Karpas-422 (cell line): ENCODE data around the gene ESF1. TPM values are rescaled to one million over a fixed set of nuclear protein-coding genes. Genes with fewer than 3 reads are reported as not detected.
"Not testable (repeated sequence)": the region's sequence is repeated elsewhere in the genome, so short reads cannot be mapped to it uniquely, and the experiment has no call there.

ENCODE experiments used
- DNase-seq: peaks from one replicate; pipeline ENCODE4 v3.0.0-alpha.2; 2015
- H2AFZ ChIP-seq: fragments of 200-600 bp; sonication (generic); 2 replicates; pipeline ENCODE4 v1.6.1; 2014; ENCODE audit warnings: antibody characterized with exemption, low read length, mixed read lengths
- H3K27ac ChIP-seq: fragments of 200-600 bp; sonication (generic); 2 replicates; pipeline ENCODE4 v1.5.1; 2014; ENCODE audit warnings: mild to moderate bottlenecking, low read length, moderate library complexity
- H3K27me3 ChIP-seq: fragments of 200-600 bp; sonication (generic); 2 replicates; pipeline ENCODE4 v1.6.1; 2014; ENCODE audit warnings: low read length, mixed read lengths
- H3K36me3 ChIP-seq: fragments of 200-600 bp; sonication (generic); 2 replicates; pipeline ENCODE4 v1.6.1; 2014; ENCODE audit warnings: low read length, mixed read lengths; ENCODE audit not compliant: insufficient read depth
- H3K4me1 ChIP-seq: fragments of 200-600 bp; sonication (generic); 2 replicates; pipeline ENCODE4 v1.6.1; 2014; ENCODE audit warnings: mild to moderate bottlenecking, low read length, mixed read lengths
- H3K4me2 ChIP-seq: fragments of 200-600 bp; sonication (generic); 2 replicates; pipeline ENCODE4 v1.6.1; 2014; ENCODE audit warnings: low read length, low read depth, mild to moderate bottlenecking; ENCODE audit not compliant: poor library complexity, severe bottlenecking
- H3K4me3 ChIP-seq: fragments of 200-600 bp; sonication (generic); 2 replicates; pipeline ENCODE4 v1.5.1; 2014; ENCODE audit warnings: mild to moderate bottlenecking, antibody characterized with exemption, low read length, mixed read lengths
- H3K79me2 ChIP-seq: fragments of 200-600 bp; sonication (generic); 2 replicates; pipeline ENCODE4 v1.6.1; 2014; ENCODE audit warnings: mild to moderate bottlenecking, low read length, mixed read lengths
- H3K9ac ChIP-seq: fragments of 200-600 bp; sonication (generic); 2 replicates; pipeline ENCODE4 v1.6.0; 2014; ENCODE audit warnings: low read length
- H3K9me2 ChIP-seq: fragments of 200-600 bp; sonication (generic), shearing (Covaris generic); replicated peaks from 2 replicates; pipeline ENCODE4 v1.6.0; 2014; ENCODE audit warnings: mild to moderate bottlenecking, low read length, moderate library complexity; ENCODE audit not compliant: insufficient read depth
- H3K9me3 ChIP-seq: fragments of 300-700, 200-600 bp; sonication (generic); 2 replicates; pipeline ENCODE4 v1.6.1; 2014; ENCODE audit warnings: low read length, mixed read lengths
- H4K20me1 ChIP-seq: fragments of 200-600 bp; sonication (generic); 2 replicates; pipeline ENCODE4 v1.6.1; 2014; ENCODE audit warnings: mild to moderate bottlenecking, antibody characterized with exemption, low read length, low read depth; ENCODE audit not compliant: insufficient read depth
- total RNA-seq: library from RNA; depleted of rRNA; stranded (reverse); fragments of >200 nt; shearing (Covaris generic); gene quantifications from 2 replicates; pipeline ENCODE4 v1.2.3, GENCODE V29; 2014; ENCODE audit warnings: low replicate concordance

The ESF1 gene
- total RNA-seq, 1 experiment from 2014 or later: 12.2 TPM

GRCh38 chr20:13765299-13765698 lies 19.4 kb downstream of the ESF1 start:
- Histone ChIP-seq H3K9ac (no peak overlapping the region), H3K36me3 (peaks cover 84% of the 10 kb centered on the region), H3K79me2 (peaks cover 47% of the 10 kb centered on the region), H3K4me1 (no peaks in the 10 kb centered on the region), H3K27ac (no peak overlapping the region), H3K27me3 (no peaks in the 10 kb centered on the region), H4K20me1 (no peaks in the 10 kb centered on the region), H2AFZ (no peak overlapping the region), H3K4me3 (no peak overlapping the region), H3K4me2 (no peak overlapping the region), H3K9me3 (peaks cover 3% of the 10 kb centered on the region; the same call in 1 of the 2 replicates), H3K9me2 (no peaks in the 10 kb centered on the region)
- peak; percentile 17 for DNase-seq

- not testable (repeated sequence) for H3K27ac ChIP-seq, H3K4me3 ChIP-seq, H3K9ac ChIP-seq, DNase-seq, H3K27me3 ChIP-seq, H3K4me2 ChIP-seq, H2AFZ ChIP-seq, H3K9me2 ChIP-seq, H3K4me1 ChIP-seq, H3K9me3 ChIP-seq, H4K20me1 ChIP-seq
- peaks cover 76% of the 10 kb centered on the region for H3K36me3 ChIP-seq
- H3K79me2 ChIP-seq: peaks cover 47% of the 10 kb centered on the region
Observed at GRCh38 chr20:13760451-13760946, 24.2 kb downstream of the ESF1 start.

GRCh38 chr20:13758884-13759283 lies 25.8 kb downstream of the ESF1 start:
- Histone ChIP-seq H3K27me3 (no peaks in the 10 kb centered on the region), H3K36me3 (peaks cover 71% of the 10 kb centered on the region), H3K9me2 (no peaks in the 10 kb centered on the region), H3K9ac (no peak overlapping the region), H2AFZ (no peak overlapping the region), H3K79me2 (peaks cover 32% of the 10 kb centered on the region), H3K27ac (no peak overlapping the region), H3K4me1 (peaks cover 5% of the 10 kb centered on the region; the same call in 1 of the 2 replicates), H3K4me2 (no peak overlapping the region), H3K9me3 (no peaks in the 10 kb centered on the region), H4K20me1 (no peaks in the 10 kb centered on the region), H3K4me3 (no peak overlapping the region)
- no peak for DNase-seq

- no peak for DNase-seq
- Histone ChIP-seq H3K36me3 (peaks cover 55% of the 10 kb centered on the region), H3K9me3 (no peaks in the 10 kb centered on the region), H3K4me1 (peaks cover 5% of the 10 kb centered on the region; the same call in 1 of the 2 replicates), H3K9ac (no peak overlapping the region), H2AFZ (no peak overlapping the region), H3K27me3 (no peaks in the 10 kb centered on the region), H3K79me2 (peaks cover 17% of the 10 kb centered on the region), H4K20me1 (no peaks in the 10 kb centered on the region), H3K9me2 (no peaks in the 10 kb centered on the region), H3K4me3 (no peak overlapping the region), H3K27ac (no peak overlapping the region), H3K4me2 (no peak overlapping the region)
Observed at GRCh38 chr20:13756551-13756950, 28.2 kb downstream of the ESF1 start.

- Histone ChIP-seq H3K27ac (no peak overlapping the region), H3K4me2 (no peak overlapping the region), H3K27me3 (no peaks in the 10 kb centered on the region), H2AFZ (no peak overlapping the region), H3K9me2 (no peaks in the 10 kb centered on the region), H3K4me3 (no peak overlapping the region), H3K79me2 (peaks cover 16% of the 10 kb centered on the region), H3K9me3 (no peaks in the 10 kb centered on the region), H3K36me3 (peaks cover 53% of the 10 kb centered on the region), H4K20me1 (no peaks in the 10 kb centered on the region), H3K9ac (no peak overlapping the region), H3K4me1 (peaks cover 5% of the 10 kb centered on the region; the same call in 1 of the 2 replicates)
- DNase-seq: no peak
Observed at GRCh38 chr20:13755809-13756208, 28.9 kb downstream of the ESF1 start.

GRCh38 chr20:13753436-13754036 lies 31.2 kb downstream of the ESF1 start:
- H3K9me2 ChIP-seq: no peaks in the 10 kb centered on the region
- no peaks in the 10 kb centered on the region for H3K9me3 ChIP-seq
- H3K79me2 ChIP-seq: peaks cover 15% of the 10 kb centered on the region
- no peak overlapping the region for H3K9ac ChIP-seq
- H3K4me3 ChIP-seq: no peak overlapping the region
- H3K27me3 ChIP-seq: no peaks in the 10 kb centered on the region
- no peak overlapping the region for H2AFZ ChIP-seq
- no peak for DNase-seq
- H3K4me2 ChIP-seq: no peak overlapping the region
- H3K27ac ChIP-seq: no peak overlapping the region
- peaks cover 5% of the 10 kb centered on the region; the same call in 1 of the 2 replicates for H3K4me1 ChIP-seq
- H4K20me1 ChIP-seq: no peaks in the 10 kb centered on the region
- peaks cover 41% of the 10 kb centered on the region for H3K36me3 ChIP-seq

GRCh38 chr20:13749811-13750210 lies 34.9 kb downstream of the ESF1 start:
- no peak overlapping the region for H3K4me2 ChIP-seq
- H3K36me3 ChIP-seq: peaks cover 23% of the 10 kb centered on the region; the same call in 1 of the 2 replicates
- no peaks in the 10 kb centered on the region for H3K9me2 ChIP-seq
- H3K9me3 ChIP-seq: no peaks in the 10 kb centered on the region
- DNase-seq: no peak
- H3K27me3 ChIP-seq: no peaks in the 10 kb centered on the region
- no peak overlapping the region for H3K9ac ChIP-seq
- peaks cover 17% of the 10 kb centered on the region for H3K79me2 ChIP-seq
- no peaks in the 10 kb centered on the region for H3K4me1 ChIP-seq
- no peak overlapping the region for H3K4me3 ChIP-seq
- no peak overlapping the region for H2AFZ ChIP-seq
- H3K27ac ChIP-seq: no peak overlapping the region
- H4K20me1 ChIP-seq: no peaks in the 10 kb centered on the region

- H2AFZ ChIP-seq: no peak overlapping the region
- H3K9me3 ChIP-seq: no peaks in the 10 kb centered on the region; the same call in 1 of the 2 replicates
- peaks cover 44% of the 10 kb centered on the region for H3K79me2 ChIP-seq
- H3K9me2 ChIP-seq: no peaks in the 10 kb centered on the region
- no peak overlapping the region for H3K9ac ChIP-seq
- no peaks in the 10 kb centered on the region for H3K4me1 ChIP-seq
- DNase-seq: no peak
- no peaks in the 10 kb centered on the region for H4K20me1 ChIP-seq
- no peak overlapping the region for H3K4me3 ChIP-seq
- H3K27me3 ChIP-seq: no peaks in the 10 kb centered on the region
- H3K36me3 ChIP-seq: peaks cover 51% of the 10 kb centered on the region
- H3K27ac ChIP-seq: no peak overlapping the region
- no peak overlapping the region for H3K4me2 ChIP-seq
Observed at GRCh38 chr20:13745784-13746183, 38.9 kb downstream of the ESF1 start.
